Measurements from ENCODE around the gene RAB11B.

Gene RAB11B

GRCh38 chr19:8396563-8397203, 6.5 kb downstream of the RAB11B start:
- no peak overlapping the region for H3K4me3 ChIP-seq (ENCODE audit: low read depth, low read length)
- peak; percentile 83 for TF ChIP-seq CTCF (IDR thresholded peaks at IDR 0.05; ENCODE audit: borderline replicate concordance, insufficient read depth, low read depth, low read length)

- TF ChIP-seq CTCF (IDR thresholded peaks at IDR 0.05; ENCODE audit: borderline replicate concordance, insufficient read depth, low read depth, low read length), result no peak
- no peak overlapping the region for H3K4me3 ChIP-seq (ENCODE audit: low read depth, low read length)
Observed at GRCh38 chr19:8397271-8397670, 7.1 kb downstream of the RAB11B start.

GRCh38 chr19:8397746-8398310, 7.7 kb downstream of the RAB11B start:
- TF ChIP-seq CTCF (IDR thresholded peaks at IDR 0.05; ENCODE audit: borderline replicate concordance, insufficient read depth, low read depth, low read length), result no peak
- H3K4me3 ChIP-seq (ENCODE audit: low read depth, low read length), result no peak overlapping the region

- H3K4me3 ChIP-seq (ENCODE audit: low read depth, low read length), result no peak overlapping the region
- no peak for TF ChIP-seq CTCF (IDR thresholded peaks at IDR 0.05; ENCODE audit: borderline replicate concordance, insufficient read depth, low read depth, low read length)
Observed at GRCh38 chr19:8398311-8398771, 8.2 kb downstream of the RAB11B start.

GRCh38 chr19:8399681-8400188, 9.6 kb downstream of the RAB11B start:
- TF ChIP-seq CTCF (IDR thresholded peaks at IDR 0.05; ENCODE audit: borderline replicate concordance, insufficient read depth, low read depth, low read length), result no peak
- H3K4me3 ChIP-seq (ENCODE audit: low read depth, low read length), result no peak overlapping the region

GRCh38 chr19:8401981-8402411, 11.8 kb downstream of the RAB11B start:
- H3K4me3 ChIP-seq (ENCODE audit: low read depth, low read length), result no peak overlapping the region
- no peak for TF ChIP-seq CTCF (IDR thresholded peaks at IDR 0.05; ENCODE audit: borderline replicate concordance, insufficient read depth, low read depth, low read length)

All from GM12875 (cell line).